GM13977 (cell line): ENCODE measurements around the gene POU4F1.

Experiments
- DNase-seq: peaks from one replicate; pipeline ENCODE4 v3.0.0; 2012; ENCODE audit warnings: low spot score
- in situ Hi-C: fragments of 300-500 bp; cut with MboI; formaldehyde crosslinking; loops from one replicate; pipeline ENCODE4 v1.12.0; 2022; ENCODE audit warnings: low sequenced_read_pairs, low pct_unique_long_range_greater_than_20kb, mixed read lengths, inconsistent platforms; ENCODE audit not compliant: unreplicated experiment
- TF ChIP-seq, protein P1 (sequence below): IDR thresholded peaks from 2 replicates; pipeline ENCODE4 v1.5.1; 2012; ENCODE audit warnings: mild to moderate bottlenecking, control low read depth; ENCODE audit not compliant: insufficient read depth; ENCODE audit errors: extremely low read depth, missing control alignments

Gene POU4F1

GRCh38 chr13:78596736-78597601 lies 6.4 kb downstream of the POU4F1 start:
- no peak for DNase-seq
- in situ Hi-C loops, result no loop called here
- TF ChIP-seq, protein P1, sequence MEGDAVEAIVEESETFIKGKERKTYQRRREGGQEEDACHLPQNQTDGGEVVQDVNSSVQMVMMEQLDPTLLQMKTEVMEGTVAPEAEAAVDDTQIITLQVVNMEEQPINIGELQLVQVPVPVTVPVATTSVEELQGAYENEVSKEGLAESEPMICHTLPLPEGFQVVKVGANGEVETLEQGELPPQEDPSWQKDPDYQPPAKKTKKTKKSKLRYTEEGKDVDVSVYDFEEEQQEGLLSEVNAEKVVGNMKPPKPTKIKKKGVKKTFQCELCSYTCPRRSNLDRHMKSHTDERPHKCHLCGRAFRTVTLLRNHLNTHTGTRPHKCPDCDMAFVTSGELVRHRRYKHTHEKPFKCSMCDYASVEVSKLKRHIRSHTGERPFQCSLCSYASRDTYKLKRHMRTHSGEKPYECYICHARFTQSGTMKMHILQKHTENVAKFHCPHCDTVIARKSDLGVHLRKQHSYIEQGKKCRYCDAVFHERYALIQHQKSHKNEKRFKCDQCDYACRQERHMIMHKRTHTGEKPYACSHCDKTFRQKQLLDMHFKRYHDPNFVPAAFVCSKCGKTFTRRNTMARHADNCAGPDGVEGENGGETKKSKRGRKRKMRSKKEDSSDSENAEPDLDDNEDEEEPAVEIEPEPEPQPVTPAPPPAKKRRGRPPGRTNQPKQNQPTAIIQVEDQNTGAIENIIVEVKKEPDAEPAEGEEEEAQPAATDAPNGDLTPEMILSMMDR, result no peak

DNA sequence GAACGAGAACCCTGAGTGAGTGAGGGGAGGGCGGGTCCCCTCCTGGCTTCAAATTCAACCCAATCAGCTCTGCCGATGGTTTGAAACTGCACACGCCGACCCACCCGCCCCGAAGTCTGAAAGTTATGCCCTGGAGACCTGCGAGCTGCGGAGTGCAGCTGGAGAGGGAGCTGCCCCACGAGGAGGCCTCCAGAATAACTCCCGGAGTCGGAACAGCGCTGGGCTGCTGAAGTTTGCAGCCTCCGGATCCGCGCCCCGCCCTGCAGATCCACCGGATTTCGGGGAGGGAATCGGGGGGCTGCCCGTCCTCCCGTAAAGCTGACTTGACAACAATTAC lies 7.0 kb downstream of the POU4F1 start:
- TF ChIP-seq, protein P1, result no peak
- in situ Hi-C loops, result no loop called here
- DNase-seq, result no peak

DNA sequence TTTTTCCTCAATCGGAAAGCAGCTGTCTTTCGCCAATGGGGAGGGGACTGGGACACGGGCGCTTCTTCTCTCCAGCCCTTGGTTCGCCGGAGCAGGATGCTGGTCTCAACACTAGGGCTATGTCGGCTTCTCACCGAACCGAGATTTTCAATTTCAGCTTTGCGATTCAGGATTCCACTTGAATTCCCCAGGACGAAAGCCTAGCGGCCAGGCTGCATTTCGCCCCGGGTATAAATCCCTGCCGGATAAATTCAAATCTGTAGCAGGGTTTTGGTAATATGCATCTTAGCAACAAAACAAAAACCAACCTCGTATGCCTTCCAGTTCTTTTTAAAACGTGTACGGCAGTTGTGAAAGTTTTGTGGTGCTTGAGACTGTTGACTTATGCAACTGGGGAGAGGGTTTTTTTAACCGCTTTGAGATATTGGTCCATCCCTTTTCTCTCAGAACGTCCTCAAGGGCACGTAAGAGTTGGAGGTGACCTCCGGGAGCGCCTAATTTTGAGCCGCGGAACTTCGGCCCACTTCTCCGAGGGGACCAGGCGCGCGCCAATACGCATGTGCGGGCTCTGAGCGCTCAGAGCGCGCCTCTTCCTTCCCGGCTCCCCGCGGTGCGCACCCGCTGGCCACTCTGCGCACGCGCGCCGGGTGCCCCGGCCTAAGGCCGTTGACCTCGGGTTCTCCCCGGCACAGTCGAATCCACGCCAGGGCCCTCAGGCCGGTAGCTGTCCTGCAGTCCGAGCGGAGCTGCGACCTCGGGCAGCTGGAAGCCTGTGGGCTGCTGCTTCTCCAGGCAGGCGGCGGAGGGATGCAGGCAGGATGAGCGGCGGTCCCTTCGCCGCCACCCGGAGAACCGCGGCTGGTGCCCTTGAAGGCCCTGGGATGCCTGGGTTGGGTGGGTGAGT lies 7.6 kb downstream of the POU4F1 start:
- peak; percentile 64 for DNase-seq
- TF ChIP-seq, protein P1, result no peak
- in situ Hi-C loops, result no loop called here

- DNase-seq, result no peak
- in situ Hi-C loops, result no loop called here
- TF ChIP-seq, protein P1, result no peak
Measured at GRCh38 chr13:78594456-78594975, 8.8 kb downstream of the POU4F1 start.

DNA sequence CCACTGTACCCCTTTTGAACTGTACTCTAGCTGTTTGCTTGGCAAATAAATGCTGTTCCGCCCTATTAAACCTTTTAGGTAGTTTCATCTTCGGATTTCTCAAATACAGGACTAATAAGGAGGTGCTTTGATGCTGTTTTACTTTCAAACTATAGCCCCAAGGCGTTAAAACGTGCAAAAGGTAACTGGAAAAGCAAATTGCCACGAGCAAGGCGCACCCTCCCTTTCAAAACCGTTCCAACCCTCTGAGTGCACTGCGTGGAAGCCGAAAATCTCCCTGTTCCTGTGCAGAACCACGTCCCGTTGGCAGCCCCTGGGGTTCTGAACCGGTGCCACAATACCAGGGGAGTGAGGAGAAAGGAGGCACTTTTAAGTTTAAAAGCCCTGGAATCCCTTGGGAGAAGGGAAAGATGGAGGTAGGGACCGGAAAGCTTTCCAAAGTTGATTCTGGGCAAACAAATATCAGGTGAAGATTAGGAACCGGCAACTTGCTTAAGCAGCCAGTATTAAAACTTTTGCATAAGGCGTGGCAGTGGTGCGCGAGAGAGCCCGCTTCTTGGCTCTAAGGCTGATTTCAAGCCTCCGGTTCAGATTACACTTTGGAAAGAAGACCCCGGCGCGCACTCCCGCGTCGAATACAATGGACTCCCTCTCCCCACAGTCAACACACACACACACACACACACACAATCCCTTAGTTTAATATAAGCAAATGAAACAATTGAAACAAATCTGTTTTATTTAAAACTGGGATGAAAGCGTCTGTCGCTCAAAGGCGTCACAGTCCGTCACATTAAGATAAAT lies 9.5 kb downstream of the POU4F1 start:
- TF ChIP-seq, protein P1, result no peak
- DNase-seq, result no peak
- in situ Hi-C loops, result no loop called here

DNA sequence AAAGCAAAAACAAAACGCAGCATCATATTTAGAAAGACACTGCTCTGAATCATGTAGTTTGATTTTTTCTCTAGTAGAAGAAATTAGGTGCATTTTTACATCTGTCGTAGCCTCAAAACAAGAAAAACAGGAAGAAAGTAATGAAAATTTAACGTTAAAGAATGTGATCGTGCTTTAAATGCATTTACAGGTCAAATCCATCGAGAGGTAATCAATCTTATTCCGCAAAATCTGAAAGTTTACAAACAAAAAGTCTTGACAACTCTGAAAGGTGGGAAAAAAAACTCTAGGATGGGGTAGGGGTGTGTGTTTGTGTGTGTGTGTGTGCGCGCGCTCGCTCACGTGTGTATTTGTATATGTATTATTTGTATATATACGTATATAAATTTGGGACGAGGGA lies 10.2 kb downstream of the POU4F1 start:
- TF ChIP-seq, protein P1, result no peak
- no peak for DNase-seq
- in situ Hi-C loops, result no loop called here
